HEK293 (cell line): ENCODE data around the gene BMAL2.

Experiments
- CTCF ChIA-PET: fragments of 350-600 bp; formaldehyde crosslinking; extraction: SDS; loops from one replicate; lab custom pipeline; 2021; ENCODE audit warnings: antibody characterized with exemption; lab: Yijun Ruan, JAX
- POLR2A ChIA-PET: fragments of 300-600 bp; formaldehyde crosslinking; extraction: SDS; loops from one replicate; lab custom pipeline; 2020; ENCODE audit warnings: antibody characterized with exemption, inconsistent platforms; lab: Yijun Ruan, JAX
- H3K27ac ChIP-seq: fragments of 200-500 bp; sonication (Bioruptor generic); 2 replicates; pipeline ENCODE4 v1.5.1; 2014; ENCODE audit warnings: low read depth, low read length, control low read depth, inconsistent platforms; ENCODE audit errors: extremely low read depth
- H3K36me3 ChIP-seq, 2 experiments: fragments of 200-500 bp in 1 of 2; sonication (Bioruptor generic) in 1 of 2; 1 replicate in 1 of 2; 2 replicates in 1 of 2; pipeline ENCODE4 v1.5.1; 2014 to 2017; ENCODE audit warnings: inconsistent platforms in 2 of 2, low read length in 2 of 2; ENCODE audit not compliant: control insufficient read depth in 2 of 2, insufficient read depth in 1 of 2
- H3K4me1 ChIP-seq: fragments of 200-500 bp; sonication (Bioruptor generic); 2 replicates; pipeline ENCODE4 v1.5.1; 2014; ENCODE audit warnings: mild to moderate bottlenecking, low read length, inconsistent platforms; ENCODE audit not compliant: control insufficient read depth, insufficient read depth
- H3K4me3 ChIP-seq: 2 replicates; pipeline ENCODE4 v1.5.1; 2011; ENCODE audit warnings: low read depth, mild to moderate bottlenecking, control low read depth, low read length, moderate library complexity
- H3K9me3 ChIP-seq: fragments of 200-500 bp; sonication (Bioruptor generic); 2 replicates; pipeline ENCODE4 v1.5.1; 2014; ENCODE audit warnings: low read depth, low read length, inconsistent platforms; ENCODE audit not compliant: control insufficient read depth, insufficient read depth
- BCL11B ChIP-seq: fragments of 450-650 bp; formaldehyde crosslinking; IDR thresholded peaks from 2 replicates; pipeline ENCODE4 v1.5.1; 2016; ENCODE audit warnings: low read depth, missing biosample characterization, missing genetic modification characterization
- EGR2 ChIP-seq: fragments of 450-650 bp; formaldehyde crosslinking; IDR thresholded peaks from 2 replicates; pipeline ENCODE4 v1.5.1; 2016; ENCODE audit warnings: low read depth, missing biosample characterization, missing genetic modification characterization
- OSR2 ChIP-seq: fragments of 450-650 bp; formaldehyde crosslinking; IDR thresholded peaks from 2 replicates; pipeline ENCODE4 v1.5.1; 2016; ENCODE audit warnings: missing biosample characterization, missing genetic modification characterization
- RBAK ChIP-seq: fragments of 450-650 bp; formaldehyde crosslinking; IDR thresholded peaks from 2 replicates; pipeline ENCODE4 v1.5.1; 2016; ENCODE audit warnings: missing biosample characterization, missing genetic modification characterization
- ZFP37 ChIP-seq: fragments of 450-650 bp; formaldehyde crosslinking; IDR thresholded peaks from 2 replicates; pipeline ENCODE4 v1.5.1; 2016; ENCODE audit warnings: missing biosample characterization, missing genetic modification characterization
- ZNF132 ChIP-seq: fragments of 450-650 bp; formaldehyde crosslinking; IDR thresholded peaks from 2 replicates; pipeline ENCODE4 v1.5.1; 2017; ENCODE audit warnings: missing biosample characterization, missing genetic modification characterization, borderline replicate concordance
- ZNF138 ChIP-seq: fragments of 450-650 bp; formaldehyde crosslinking; IDR thresholded peaks from 2 replicates; pipeline ENCODE4 v1.5.1; 2016; ENCODE audit warnings: missing biosample characterization, missing genetic modification characterization, borderline replicate concordance
- ZNF324 ChIP-seq: fragments of 450-650 bp; formaldehyde crosslinking; IDR thresholded peaks from 2 replicates; pipeline ENCODE4 v1.5.1; 2016; ENCODE audit warnings: missing biosample characterization, missing genetic modification characterization
- ZNF426 ChIP-seq: fragments of 450-650 bp; formaldehyde crosslinking; IDR thresholded peaks from 2 replicates; pipeline ENCODE4 v1.5.1; 2017; ENCODE audit warnings: missing biosample characterization, missing genetic modification characterization, mild to moderate bottlenecking, inconsistent platforms, moderate library complexity
- ZNF626 ChIP-seq: fragments of 450-650 bp; sonication (Bioruptor Pico); formaldehyde crosslinking; IDR thresholded peaks from 2 replicates; pipeline ENCODE4 v1.5.1; 2018; ENCODE audit warnings: missing biosample characterization, missing genetic modification characterization, inconsistent platforms
- ZNF629 ChIP-seq: fragments of 450-650 bp; formaldehyde crosslinking; IDR thresholded peaks from 2 replicates; pipeline ENCODE4 v1.5.1; 2017; ENCODE audit warnings: missing biosample characterization, missing genetic modification characterization
- ZNF837 ChIP-seq: fragments of 450-650 bp; formaldehyde crosslinking; IDR thresholded peaks from 2 replicates; pipeline ENCODE4 v1.5.1; 2016; ENCODE audit warnings: missing biosample characterization, missing genetic modification characterization
- TF ChIP-seq, protein P1 (sequence below): fragments of 450-650 bp; formaldehyde crosslinking; IDR thresholded peaks from 2 replicates; pipeline ENCODE4 v1.5.1; 2017; ENCODE audit warnings: missing biosample characterization, missing genetic modification characterization
- TF ChIP-seq, protein P2 (sequence below): fragments of 450-650 bp; formaldehyde crosslinking; IDR thresholded peaks from 2 replicates; pipeline ENCODE4 v1.5.1; 2016; ENCODE audit warnings: missing biosample characterization, missing genetic modification characterization
- TF ChIP-seq, protein P3 (sequence below): fragments of 450-650 bp; IDR thresholded peaks from 2 replicates; pipeline ENCODE4 v1.5.1; 2018; ENCODE audit warnings: missing biosample characterization, mild to moderate bottlenecking, missing genetic modification characterization
- TF ChIP-seq, protein P4 (sequence below): fragments of 450-650 bp; formaldehyde crosslinking; IDR thresholded peaks from 2 replicates; pipeline ENCODE4 v1.5.1; 2016; ENCODE audit warnings: missing biosample characterization, missing genetic modification characterization, low read depth
- TF ChIP-seq, protein P5 (sequence below): fragments of 450-650 bp; formaldehyde crosslinking; IDR thresholded peaks from 2 replicates; pipeline ENCODE4 v1.5.1; 2016; ENCODE audit warnings: missing biosample characterization, missing genetic modification characterization
- TF ChIP-seq, protein P6 (sequence below): fragments of 450-650 bp; formaldehyde crosslinking; IDR thresholded peaks from 2 replicates; pipeline ENCODE4 v1.5.1; 2016; ENCODE audit warnings: missing biosample characterization, missing genetic modification characterization
- TF ChIP-seq, protein P7 (sequence below): fragments of 450-650 bp; formaldehyde crosslinking; IDR thresholded peaks from 2 replicates; pipeline ENCODE4 v1.5.1; 2016; ENCODE audit warnings: missing biosample characterization, missing genetic modification characterization

Gene BMAL2

DNA sequence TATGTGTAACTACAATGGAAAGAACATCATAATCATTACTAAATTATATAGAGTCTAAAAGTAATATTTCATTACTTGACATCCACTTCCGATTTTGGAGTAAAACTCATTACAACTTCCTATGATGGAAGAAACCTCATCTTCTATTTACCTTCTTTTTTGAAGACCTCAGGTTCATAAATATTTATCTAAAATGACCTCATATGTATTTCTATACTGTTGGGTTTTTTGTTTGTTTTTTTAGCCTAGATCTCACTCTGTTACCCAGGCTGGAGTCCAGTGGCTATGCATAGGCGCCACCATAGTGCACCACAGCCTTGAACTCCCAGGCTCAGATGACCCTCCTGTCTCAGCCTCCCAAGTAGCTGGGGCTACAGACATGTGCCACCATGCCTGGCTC lies 39.9 kb upstream of the BMAL2 start:
- ChIA-PET POLR2A (no interaction called here), CTCF (no interaction called here)
- no peak overlapping the region for H3K27ac ChIP-seq
- no peaks in the 10 kb centered on the region for H3K9me3 ChIP-seq
- peaks cover 17% of the 10 kb centered on the region for H3K4me1 ChIP-seq
- H3K4me3 ChIP-seq = no peak overlapping the region
- H3K36me3 ChIP-seq = peaks cover 0 to 1% of the 10 kb centered on the region in 2 experiments; a peak in 1 of 3 replicates
- TF ChIP-seq, protein P1, sequence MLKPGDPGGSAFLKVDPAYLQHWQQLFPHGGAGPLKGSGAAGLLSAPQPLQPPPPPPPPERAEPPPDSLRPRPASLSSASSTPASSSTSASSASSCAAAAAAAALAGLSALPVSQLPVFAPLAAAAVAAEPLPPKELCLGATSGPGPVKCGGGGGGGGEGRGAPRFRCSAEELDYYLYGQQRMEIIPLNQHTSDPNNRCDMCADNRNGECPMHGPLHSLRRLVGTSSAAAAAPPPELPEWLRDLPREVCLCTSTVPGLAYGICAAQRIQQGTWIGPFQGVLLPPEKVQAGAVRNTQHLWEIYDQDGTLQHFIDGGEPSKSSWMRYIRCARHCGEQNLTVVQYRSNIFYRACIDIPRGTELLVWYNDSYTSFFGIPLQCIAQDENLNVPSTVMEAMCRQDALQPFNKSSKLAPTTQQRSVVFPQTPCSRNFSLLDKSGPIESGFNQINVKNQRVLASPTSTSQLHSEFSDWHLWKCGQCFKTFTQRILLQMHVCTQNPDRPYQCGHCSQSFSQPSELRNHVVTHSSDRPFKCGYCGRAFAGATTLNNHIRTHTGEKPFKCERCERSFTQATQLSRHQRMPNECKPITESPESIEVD (tag by site-specific recombination) = peak; percentile 23; the same call in 1 of the 2 replicates
- TF ChIP-seq, protein P2, sequence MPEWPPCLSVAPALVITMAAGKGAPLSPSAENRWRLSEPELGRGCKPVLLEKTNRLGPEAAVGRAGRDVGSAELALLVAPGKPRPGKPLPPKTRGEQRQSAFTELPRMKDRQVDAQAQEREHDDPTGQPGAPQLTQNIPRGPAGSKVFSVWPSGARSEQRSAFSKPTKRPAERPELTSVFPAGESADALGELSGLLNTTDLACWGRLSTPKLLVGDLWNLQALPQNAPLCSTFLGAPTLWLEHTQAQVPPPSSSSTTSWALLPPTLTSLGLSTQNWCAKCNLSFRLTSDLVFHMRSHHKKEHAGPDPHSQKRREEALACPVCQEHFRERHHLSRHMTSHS (tag by site-specific recombination) = no peak
- TF ChIP-seq, protein P3, sequence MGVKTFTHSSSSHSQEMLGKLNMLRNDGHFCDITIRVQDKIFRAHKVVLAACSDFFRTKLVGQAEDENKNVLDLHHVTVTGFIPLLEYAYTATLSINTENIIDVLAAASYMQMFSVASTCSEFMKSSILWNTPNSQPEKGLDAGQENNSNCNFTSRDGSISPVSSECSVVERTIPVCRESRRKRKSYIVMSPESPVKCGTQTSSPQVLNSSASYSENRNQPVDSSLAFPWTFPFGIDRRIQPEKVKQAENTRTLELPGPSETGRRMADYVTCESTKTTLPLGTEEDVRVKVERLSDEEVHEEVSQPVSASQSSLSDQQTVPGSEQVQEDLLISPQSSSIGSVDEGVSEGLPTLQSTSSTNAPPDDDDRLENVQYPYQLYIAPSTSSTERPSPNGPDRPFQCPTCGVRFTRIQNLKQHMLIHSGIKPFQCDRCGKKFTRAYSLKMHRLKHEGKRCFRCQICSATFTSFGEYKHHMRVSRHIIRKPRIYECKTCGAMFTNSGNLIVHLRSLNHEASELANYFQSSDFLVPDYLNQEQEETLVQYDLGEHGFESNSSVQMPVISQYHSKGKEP = no peak
- peak; percentile 69 for TF ChIP-seq ZNF629
- TF ChIP-seq, protein P4, sequence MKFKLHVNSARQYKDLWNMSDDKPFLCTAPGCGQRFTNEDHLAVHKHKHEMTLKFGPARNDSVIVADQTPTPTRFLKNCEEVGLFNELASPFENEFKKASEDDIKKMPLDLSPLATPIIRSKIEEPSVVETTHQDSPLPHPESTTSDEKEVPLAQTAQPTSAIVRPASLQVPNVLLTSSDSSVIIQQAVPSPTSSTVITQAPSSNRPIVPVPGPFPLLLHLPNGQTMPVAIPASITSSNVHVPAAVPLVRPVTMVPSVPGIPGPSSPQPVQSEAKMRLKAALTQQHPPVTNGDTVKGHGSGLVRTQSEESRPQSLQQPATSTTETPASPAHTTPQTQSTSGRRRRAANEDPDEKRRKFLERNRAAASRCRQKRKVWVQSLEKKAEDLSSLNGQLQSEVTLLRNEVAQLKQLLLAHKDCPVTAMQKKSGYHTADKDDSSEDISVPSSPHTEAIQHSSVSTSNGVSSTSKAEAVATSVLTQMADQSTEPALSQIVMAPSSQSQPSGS (tag by site-specific recombination) = peak; percentile 65
- TF ChIP-seq, protein P5, sequence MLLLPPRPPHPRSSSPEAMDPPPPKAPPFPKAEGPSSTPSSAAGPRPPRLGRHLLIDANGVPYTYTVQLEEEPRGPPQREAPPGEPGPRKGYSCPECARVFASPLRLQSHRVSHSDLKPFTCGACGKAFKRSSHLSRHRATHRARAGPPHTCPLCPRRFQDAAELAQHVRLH (tag by site-specific recombination) = no peak

DNA sequence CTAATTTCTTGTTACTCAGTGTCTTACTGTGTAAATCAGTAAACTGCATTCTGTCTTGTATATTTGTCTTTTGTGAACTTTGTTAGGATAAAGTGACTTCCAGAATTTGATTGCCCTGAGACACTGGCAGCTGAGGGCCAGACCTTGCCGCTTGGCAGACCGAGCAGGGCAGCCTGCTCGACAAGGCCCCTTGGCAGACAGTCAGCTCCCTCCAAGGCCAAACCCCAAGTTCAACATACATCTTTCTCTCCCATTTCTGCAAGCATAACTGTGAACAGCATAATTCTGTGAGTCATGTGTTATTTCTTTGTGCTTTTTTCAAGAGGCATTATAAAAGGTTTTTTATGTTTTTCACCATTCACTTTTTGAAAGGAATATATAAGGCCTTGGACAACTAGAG lies 39.2 kb upstream of the BMAL2 start:
- Histone ChIP-seq H3K27ac (no peak overlapping the region), H3K9me3 (no peaks in the 10 kb centered on the region), H3K36me3 (peaks cover 5 to 6% of the 10 kb centered on the region in 2 experiments; a peak in 2 of 3 replicates), H3K4me1 (peaks cover 17% of the 10 kb centered on the region), H3K4me3 (no peak overlapping the region)
- TF ChIP-seq RBAK (tag by site-specific recombination) (no peak), ZNF837 (tag by site-specific recombination) (no peak), ZFP37 (tag by site-specific recombination) (no peak), ZNF138 (tag by site-specific recombination) (no peak), BCL11B (tag by site-specific recombination) (no peak), ZNF324 (tag by site-specific recombination) (no peak), ZNF132 (tag by site-specific recombination) (no peak), EGR2 (tag by site-specific recombination) (no peak), OSR2 (tag by site-specific recombination) (no peak), ZNF626 (no peak), ZNF426 (tag by site-specific recombination) (no peak)
- TF ChIP-seq, protein P6, sequence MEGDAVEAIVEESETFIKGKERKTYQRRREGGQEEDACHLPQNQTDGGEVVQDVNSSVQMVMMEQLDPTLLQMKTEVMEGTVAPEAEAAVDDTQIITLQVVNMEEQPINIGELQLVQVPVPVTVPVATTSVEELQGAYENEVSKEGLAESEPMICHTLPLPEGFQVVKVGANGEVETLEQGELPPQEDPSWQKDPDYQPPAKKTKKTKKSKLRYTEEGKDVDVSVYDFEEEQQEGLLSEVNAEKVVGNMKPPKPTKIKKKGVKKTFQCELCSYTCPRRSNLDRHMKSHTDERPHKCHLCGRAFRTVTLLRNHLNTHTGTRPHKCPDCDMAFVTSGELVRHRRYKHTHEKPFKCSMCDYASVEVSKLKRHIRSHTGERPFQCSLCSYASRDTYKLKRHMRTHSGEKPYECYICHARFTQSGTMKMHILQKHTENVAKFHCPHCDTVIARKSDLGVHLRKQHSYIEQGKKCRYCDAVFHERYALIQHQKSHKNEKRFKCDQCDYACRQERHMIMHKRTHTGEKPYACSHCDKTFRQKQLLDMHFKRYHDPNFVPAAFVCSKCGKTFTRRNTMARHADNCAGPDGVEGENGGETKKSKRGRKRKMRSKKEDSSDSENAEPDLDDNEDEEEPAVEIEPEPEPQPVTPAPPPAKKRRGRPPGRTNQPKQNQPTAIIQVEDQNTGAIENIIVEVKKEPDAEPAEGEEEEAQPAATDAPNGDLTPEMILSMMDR = no peak
- TF ChIP-seq, protein P7, sequence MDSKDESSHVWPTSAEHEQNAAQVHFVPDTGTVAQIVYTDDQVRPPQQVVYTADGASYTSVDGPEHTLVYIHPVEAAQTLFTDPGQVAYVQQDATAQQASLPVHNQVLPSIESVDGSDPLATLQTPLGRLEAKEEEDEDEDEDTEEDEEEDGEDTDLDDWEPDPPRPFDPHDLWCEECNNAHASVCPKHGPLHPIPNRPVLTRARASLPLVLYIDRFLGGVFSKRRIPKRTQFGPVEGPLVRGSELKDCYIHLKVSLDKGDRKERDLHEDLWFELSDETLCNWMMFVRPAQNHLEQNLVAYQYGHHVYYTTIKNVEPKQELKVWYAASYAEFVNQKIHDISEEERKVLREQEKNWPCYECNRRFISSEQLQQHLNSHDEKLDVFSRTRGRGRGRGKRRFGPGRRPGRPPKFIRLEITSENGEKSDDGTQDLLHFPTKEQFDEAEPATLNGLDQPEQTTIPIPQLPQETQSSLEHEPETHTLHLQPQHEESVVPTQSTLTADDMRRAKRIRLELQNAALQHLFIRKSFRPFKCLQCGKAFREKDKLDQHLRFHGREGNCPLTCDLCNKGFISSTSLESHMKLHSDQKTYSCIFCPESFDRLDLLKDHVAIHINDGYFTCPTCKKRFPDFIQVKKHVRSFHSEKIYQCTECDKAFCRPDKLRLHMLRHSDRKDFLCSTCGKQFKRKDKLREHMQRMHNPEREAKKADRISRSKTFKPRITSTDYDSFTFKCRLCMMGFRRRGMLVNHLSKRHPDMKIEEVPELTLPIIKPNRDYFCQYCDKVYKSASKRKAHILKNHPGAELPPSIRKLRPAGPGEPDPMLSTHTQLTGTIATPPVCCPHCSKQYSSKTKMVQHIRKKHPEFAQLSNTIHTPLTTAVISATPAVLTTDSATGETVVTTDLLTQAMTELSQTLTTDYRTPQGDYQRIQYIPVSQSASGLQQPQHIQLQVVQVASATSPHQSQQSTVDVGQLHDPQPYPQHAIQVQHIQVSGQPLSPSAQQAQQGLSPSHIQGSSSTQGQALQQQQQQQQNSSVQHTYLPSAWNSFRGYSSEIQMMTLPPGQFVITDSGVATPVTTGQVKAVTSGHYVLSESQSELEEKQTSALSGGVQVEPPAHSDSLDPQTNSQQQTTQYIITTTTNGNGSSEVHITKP (tag by site-specific recombination) = no peak
- ChIA-PET CTCF (interaction anchor here (0.6 kb wide), 1 partner anchor 456 kb away, joined by 3 read pairs; no protein-coding TSS in a partner anchor), POLR2A (no interaction called here)
